Central memory CD4-positive, alpha-beta T cell (primary cell): ENCODE results near the gene CROCC2.

ENCODE experiments used
- DNase-seq: peaks from one replicate; pipeline ENCODE4 v3.0.0; 2022
- total RNA-seq, 3 experiments: gene quantifications; one replicate each; lab custom pipeline; 2026; lab: John Stamatoyannopoulos, UW

CROCC2 gene
- total RNA-seq, result 0 to 0.04 (median 0) reads per million in 3 experiments

GRCh38 chr2:240906141-240906910 lies at the start of gene CROCC2:
Gene CROCC2, plus strand, starts transcription at chr2:240906336. Its CDS starts 178 bp downstream, at chr2:240906514.
- no peak for DNase-seq

- no peak for DNase-seq
These were observed 48.8 kb upstream of the CROCC2 start for GRCh38 chr2:240857039-240858008.

- no peak for DNase-seq
These were observed 47.8 kb upstream of the CROCC2 start for GRCh38 chr2:240858321-240858720.

DNA sequence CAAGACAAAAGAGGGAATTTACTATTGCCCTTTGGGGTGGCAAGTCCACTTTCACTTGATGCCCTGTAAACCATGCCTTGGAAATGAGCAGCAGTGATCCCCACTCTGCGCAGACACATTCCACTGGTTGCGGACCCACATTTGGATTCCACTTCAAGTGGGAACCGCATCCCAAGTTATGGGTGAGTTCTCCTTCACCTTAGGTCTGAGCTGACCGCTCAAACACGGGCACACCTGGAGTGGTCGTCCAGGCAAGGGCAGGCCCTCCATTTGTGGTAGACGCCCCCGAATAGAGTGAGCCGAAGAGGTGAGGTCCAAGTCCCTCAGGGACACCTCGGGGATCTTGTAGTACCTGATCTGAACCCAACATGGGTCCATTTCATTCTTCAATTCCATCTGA lies 47.3 kb upstream of the CROCC2 start:
- no peak for DNase-seq

DNA sequence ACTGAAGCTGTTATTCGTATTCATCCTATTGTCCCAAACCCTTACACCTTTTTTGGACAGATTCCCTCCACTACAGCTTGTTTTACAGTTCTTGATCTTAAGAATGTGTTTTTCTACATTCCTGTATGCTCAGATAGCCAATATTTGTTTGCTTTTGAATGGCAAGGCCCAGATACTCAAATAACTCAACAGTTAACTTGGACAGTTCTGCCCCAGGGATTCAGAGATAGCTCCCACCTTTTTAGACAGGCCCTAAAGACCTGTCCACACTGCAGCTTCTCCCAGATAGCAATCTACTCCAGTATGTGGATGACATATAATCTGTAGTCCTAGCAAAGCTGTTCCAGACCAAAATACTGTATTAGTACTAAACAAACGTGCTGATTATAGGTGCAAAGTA lies 44.6 kb upstream of the CROCC2 start:
- no peak for DNase-seq

- no peak for DNase-seq
These were observed 41.7 kb upstream of the CROCC2 start for GRCh38 chr2:240864475-240864874.

- DNase-seq, result no peak
These were observed 40.7 kb upstream of the CROCC2 start for GRCh38 chr2:240865391-240865790.

DNA sequence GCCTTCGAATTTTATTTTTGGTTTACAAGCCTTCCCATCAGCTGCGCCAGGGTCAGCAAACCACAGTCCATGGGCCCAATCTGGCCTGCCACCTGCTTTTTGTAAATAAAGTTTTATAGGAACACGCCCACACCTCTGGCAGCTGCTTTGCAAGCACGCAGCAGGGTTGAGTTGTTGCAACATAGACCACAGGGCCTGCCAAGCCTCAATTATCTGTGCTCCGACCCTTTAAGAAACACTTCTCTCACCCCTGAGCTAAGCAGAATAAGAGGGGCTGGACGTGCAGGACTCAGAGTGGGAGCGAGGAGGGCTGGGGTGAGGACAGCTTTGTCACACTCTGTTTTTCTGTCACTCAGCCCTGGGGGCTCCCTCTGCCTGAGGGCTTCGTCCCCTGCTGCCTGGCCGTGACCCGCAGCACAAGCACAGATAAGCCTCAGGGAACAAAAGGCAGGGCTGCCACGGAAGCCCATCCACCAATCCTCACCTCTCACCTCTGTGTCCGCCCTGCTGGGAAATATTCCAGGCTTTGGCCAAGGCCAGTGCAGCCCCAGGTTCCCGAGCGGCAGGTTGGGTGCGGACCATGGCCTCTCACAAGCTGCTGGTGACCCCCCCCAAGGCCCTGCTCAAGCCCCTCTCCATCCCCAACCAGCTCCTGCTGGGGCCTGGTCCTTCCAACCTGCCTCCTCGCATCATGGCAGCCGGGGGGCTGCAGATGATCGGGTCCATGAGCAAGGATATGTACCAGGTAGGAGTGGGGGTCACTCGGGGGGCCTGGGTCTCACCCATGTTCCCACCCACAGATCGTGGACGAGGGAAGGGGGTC lies 37.6 kb upstream of the CROCC2 start, which contains the start of gene AGXT:
Gene AGXT (plus strand): TSS at position 539 of the 823 bp plus-strand sequence. CDS start 42 bp downstream, at position 581.
- no peak for DNase-seq

- DNase-seq, result no peak
These were observed 36.8 kb upstream of the CROCC2 start for GRCh38 chr2:240869109-240869955.

DNA sequence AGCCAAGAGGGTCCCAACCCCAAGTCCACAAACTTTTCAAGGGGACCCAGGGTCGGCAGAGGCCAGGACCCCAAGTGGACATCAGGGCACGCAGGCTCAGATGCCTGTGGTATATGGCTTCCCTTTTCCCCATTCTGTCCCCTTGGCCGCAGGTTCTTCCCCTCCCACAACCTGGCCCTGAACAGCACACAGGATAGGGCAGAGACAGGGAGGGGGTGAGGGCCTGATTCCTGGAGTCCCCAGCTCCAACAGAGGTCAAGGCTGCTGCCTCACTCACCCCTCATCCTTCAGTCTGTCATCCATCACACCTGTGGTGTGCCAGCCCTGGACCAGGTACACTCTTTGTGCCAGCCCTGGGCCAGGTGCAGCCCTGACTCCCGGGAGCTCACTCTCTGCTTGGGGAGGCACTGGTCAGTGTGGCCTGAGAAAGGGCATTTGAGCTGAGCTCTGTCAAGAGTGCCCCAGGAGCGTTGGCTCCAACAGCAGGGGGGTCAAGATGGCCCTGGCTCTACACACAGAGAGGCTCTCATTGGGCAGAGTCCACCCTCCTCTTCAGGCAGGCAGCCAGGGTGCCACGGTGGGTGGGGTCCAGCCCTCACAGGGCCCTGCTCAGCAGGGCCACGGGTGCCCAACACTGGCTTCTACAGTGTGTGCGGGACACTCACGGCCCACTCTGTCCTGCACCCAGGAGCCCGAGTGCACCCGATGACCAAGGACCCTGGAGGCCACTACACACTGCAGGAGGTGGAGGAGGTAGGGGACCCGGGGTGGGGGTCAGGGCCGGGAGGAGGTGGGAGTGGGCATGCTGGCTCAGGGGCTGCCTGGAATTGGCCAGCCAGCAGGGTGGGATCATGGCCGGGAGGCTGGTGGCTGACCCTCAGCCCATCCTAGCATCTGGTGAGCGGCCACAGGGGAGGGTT lies 35.9 kb upstream of the CROCC2 start:
- DNase-seq, result no peak

DNA sequence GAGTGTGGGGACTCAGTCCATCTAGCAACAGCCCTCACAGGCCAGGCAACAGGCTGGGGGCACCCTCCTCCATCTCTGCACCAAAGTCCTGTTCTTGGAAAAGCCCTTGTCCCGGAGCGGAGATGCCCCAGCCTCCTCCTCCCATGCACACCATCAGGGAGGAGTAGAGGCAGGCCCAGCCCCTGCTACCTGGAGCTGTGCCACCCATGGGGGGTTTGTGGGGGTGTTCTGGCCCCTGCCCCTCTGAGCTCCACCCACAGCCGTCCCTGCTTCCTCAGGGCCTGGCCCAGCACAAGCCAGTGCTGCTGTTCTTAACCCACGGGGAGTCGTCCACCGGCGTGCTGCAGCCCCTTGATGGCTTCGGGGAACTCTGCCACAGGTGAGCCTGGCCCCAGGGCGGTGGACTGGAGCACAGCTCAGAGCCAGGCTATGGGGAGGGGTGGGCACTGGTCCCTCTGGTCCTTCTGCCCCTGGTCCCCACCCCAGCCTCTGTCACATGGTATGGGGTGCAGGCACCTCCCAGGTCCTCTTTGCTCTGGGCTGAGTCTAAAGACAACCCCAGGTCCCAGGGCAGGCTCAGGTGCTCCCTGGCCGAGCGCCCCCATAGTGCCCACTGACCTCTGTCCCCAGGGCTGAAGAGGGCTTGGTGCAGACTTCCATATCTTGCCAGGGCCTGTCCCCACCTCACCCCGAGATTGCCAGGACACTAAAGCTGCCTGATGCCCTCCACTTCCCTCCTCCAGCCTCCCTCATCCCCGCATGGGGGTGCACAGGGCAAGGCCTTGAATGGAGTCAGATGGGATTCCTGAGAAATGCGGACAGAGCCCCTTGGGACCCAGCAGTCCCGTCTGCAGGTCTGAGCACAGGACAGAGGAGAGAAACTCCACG lies 34.8 kb upstream of the CROCC2 start:
- no peak for DNase-seq

DNA sequence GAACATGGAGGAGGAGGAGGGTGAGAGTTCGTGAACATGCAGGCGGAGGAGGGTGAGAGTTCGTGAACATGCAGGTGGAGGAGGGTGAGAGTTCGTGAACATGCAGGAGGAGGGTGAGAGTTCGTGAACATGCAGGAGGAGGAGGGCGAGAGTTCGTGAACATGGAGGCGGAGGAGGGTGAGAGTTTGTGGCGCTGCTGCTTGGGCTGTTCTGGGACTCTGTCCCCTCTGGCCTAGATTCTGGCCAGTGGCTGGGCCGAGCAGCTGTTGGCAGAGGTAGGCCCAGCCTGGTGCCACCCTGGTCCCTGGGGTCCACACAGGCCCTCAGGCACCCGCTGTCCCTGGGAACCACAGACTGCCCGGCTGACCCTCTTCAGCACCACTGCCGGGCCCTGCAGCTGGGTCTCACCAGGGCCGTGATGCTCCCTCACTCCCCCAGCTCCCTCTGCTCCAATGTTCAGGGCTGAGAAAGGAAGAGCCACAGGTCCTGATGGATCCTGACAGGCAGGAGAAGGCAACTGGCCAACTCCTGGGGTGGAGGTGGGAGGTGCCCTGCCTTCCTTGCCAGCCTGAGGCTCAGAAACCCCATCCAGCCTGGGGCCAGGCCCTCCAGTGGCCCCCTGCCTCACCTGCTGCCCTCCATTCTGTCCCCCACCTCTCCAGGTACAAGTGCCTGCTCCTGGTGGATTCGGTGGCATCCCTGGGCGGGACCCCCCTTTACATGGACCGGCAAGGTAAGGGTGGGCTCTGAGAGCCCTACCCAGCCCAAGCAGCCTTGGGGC lies 33.6 kb upstream of the CROCC2 start:
- no peak for DNase-seq

- no peak for DNase-seq
These were observed 32.9 kb upstream of the CROCC2 start for GRCh38 chr2:240873098-240873788.

DNA sequence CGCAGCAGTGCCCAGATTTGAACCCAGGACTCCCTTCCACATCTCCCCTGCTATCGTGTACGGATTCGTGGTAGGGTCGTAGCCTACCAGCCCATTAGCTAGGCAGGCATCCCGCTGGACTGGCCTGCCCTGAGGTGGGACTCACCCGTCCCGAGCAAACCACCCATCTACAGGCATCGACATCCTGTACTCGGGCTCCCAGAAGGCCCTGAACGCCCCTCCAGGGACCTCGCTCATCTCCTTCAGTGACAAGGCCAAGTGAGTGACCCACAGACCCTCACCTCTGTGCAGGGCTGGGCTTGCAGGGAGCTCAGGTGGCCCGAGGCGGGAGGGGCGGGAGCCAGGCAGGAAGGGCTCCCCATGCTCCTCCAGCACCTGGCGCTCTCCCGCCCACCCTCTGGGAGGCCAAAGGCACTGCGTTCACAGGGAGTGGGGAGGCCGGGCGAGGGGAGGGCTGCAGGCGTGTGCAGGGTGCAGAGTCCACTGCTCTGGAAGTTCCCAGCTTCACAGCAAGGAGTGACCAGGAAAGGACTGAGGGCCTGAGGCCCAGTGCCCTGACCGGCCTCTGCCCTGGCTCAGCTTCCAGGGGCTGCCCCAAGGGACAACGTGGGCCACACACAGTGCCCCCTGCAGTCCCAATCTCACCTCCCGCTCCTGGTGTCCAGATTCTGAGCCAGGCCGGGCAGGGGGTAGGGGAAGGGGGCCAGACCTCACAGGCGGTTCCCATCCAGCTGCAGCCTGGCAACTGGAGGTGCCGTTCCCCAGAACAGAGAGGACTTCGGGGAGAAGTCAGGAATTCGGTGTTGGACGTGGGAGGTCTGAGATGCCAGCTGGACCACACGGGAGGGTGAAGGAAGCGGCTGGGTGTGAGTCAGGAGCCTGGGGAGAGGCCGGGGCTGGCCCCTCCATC lies 32.1 kb upstream of the CROCC2 start:
- DNase-seq, result no peak

- DNase-seq, result no peak
These were observed 31.4 kb upstream of the CROCC2 start for GRCh38 chr2:240874715-240875227.

DNA sequence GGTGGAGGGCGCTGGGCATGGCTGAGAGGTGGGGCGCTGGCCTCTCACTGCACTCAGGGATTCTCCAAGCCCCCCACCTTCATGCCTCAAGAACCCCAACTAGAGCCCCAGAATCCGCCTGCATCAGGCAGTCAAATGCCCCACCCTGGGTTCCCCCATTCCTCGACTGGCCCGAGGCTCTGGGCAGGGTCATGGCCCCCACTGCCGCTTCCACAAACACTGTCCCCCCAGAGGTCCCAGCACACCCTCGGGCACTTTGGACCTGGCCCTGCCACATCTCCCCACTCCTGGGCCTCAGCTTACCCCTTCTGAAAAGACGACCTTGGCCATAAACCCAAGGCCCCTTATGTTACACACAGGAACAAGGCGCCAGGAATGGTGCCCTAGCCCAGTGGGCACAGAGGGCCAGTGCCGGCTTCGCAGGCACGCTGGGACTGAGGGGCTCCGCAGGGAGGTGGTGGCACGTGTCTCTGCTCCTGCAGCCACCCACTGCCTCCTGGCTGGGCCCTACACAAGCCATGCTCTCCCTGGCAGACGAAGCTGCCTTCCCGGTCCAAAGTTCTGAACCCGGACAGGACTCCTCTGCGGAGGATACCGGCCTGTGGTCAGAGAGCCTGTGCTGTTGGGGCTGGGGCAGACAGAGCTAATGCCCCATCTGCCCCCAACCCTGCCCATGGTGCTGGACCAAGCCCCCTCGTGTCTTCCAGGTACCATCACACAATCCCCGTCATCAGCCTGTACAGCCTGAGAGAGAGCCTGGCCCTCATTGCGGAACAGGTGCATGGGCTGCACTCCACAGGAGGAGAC lies 30.7 kb upstream of the CROCC2 start:
- DNase-seq, result no peak
